HepG2 (cell line): ENCODE measurements around the gene ZBED3. TPM values are rescaled to one million over a fixed set of nuclear protein-coding genes. Genes with fewer than 3 reads are reported as not detected.
A peak's percentile ranks its signal among the peaks of the same experiment; 100 is the strongest.

ENCODE experiments used
- ATAC-seq: fragments of 200-7000 bp; cut with Tn5 transposase; 3 replicates; pipeline ENCODE4 v1.9.1; 2020; ENCODE audit warnings: mild to moderate bottlenecking, moderate library complexity
- BruUV-seq: library from RNA; stranded (reverse); fragments of 400-500 nt; replicated peaks from 2 replicates; lab custom pipeline; 2021; lab: Mats Ljungman, UMichigan
- CTCF ChIA-PET: fragments of 300-600 bp; formaldehyde crosslinking; extraction: SDS; loops from one replicate; lab custom pipeline; 2021; ENCODE audit warnings: low total read pairs, inconsistent platforms, low intra/inter-chr PET ratio; lab: Yijun Ruan, JAX
- POLR2A ChIA-PET: fragments of 350-600 bp; sonication (Branson Sonifier 250); formaldehyde crosslinking; loops from one replicate; lab custom pipeline; 2020; ENCODE audit warnings: antibody characterized with exemption, inconsistent platforms; lab: Yijun Ruan, JAX
- DNase-seq: peaks from one replicate; pipeline ENCODE4 v3.0.0-alpha.2; 2015; ENCODE audit warnings: low spot score
- FAIRE-seq: peaks from 3 replicates; lab custom pipeline; 2011; peaks lifted over from hg19 to GRCh38; lab: Jason Lieb, UNC
- H2AFZ ChIP-seq: one replicate; pipeline ENCODE4 v1.6.1; 2011; ENCODE audit warnings: low read length, inconsistent platforms
- H3K27ac ChIP-seq: fragments of 300-600 bp; 3 replicates; pipeline ENCODE4 v1.8.0; 2011; ENCODE audit warnings: mixed run types, mild to moderate bottlenecking, mixed read lengths, low read length, inconsistent platforms; ENCODE audit not compliant: insufficient read depth; ENCODE audit errors: extremely low read length
- H3K27me3 ChIP-seq, 2 experiments: fragments of 200-600 bp in 1 of 2; 2 replicates in 1 of 2; 3 replicates in 1 of 2; pipeline versions ENCODE4 v1.6.0 to v1.8.0; 2011; ENCODE audit warnings: low read length in 2 of 2, mild to moderate bottlenecking in 2 of 2, moderate library complexity in 2 of 2, inconsistent platforms in 1 of 2; ENCODE audit not compliant: insufficient read depth in 2 of 2, control insufficient read depth in 1 of 2
- H3K36me3 ChIP-seq, 2 experiments: fragments of 200-600 bp in 1 of 2; replicated peaks in 1 of 2; 2 replicates in 1 of 2; 3 replicates in 1 of 2; pipeline versions ENCODE4 v1.5.1 to v1.8.0; 2011; ENCODE audit warnings: low read length in 2 of 2, inconsistent platforms in 1 of 2; ENCODE audit not compliant: insufficient read depth in 2 of 2, control insufficient read depth in 1 of 2
- H3K4me1 ChIP-seq: 2 replicates; pipeline ENCODE4 v1.5.1; 2012; ENCODE audit warnings: low read length, inconsistent platforms; ENCODE audit not compliant: insufficient read depth
- H3K4me2 ChIP-seq: 2 replicates; pipeline ENCODE4 v1.6.0; 2011; ENCODE audit warnings: low read depth, low read length, inconsistent platforms
- H3K4me3 ChIP-seq, 3 experiments: fragments of 200-600 bp in 1 of 3; sonication (generic), shearing (Covaris generic) in 1 of 3; replicated peaks in 1 of 3; 2 replicates each; pipeline ENCODE4 v1.5.1; 2011 to 2016; ENCODE audit warnings: low read length in 3 of 3, inconsistent platforms in 2 of 3, low read depth in 2 of 3, mild to moderate bottlenecking in 2 of 3, control low read depth in 1 of 3, mixed read lengths in 1 of 3; ENCODE audit not compliant: insufficient read depth in 1 of 3
- H3K79me2 ChIP-seq: one replicate; pipeline ENCODE4 v1.6.1; 2011; ENCODE audit warnings: low read length, inconsistent platforms; ENCODE audit not compliant: insufficient read depth
- H3K9ac ChIP-seq: 2 replicates; pipeline ENCODE4 v1.6.0; 2011; ENCODE audit warnings: mild to moderate bottlenecking, low read depth, low read length, inconsistent platforms; ENCODE audit not compliant: insufficient read depth
- H3K9me3 ChIP-seq: 2 replicates; pipeline ENCODE4 v1.5.1; 2012; ENCODE audit warnings: mild to moderate bottlenecking, low read length
- H4K20me1 ChIP-seq: 2 replicates; pipeline ENCODE4 v1.6.0; 2011; ENCODE audit warnings: inconsistent platforms, mild to moderate bottlenecking, low read length, moderate library complexity; ENCODE audit not compliant: insufficient read depth
- ARNT2 ChIP-seq: sonication (generic); formaldehyde crosslinking; IDR thresholded peaks from 2 replicates; pipeline ENCODE4 v1.8.0; 2022; ENCODE audit warnings: mild to moderate bottlenecking, low read depth, missing genetic modification reagents, moderate library complexity
- BATF2 ChIP-seq: sonication (generic); formaldehyde crosslinking; IDR thresholded peaks from 2 replicates; pipeline ENCODE4 v1.8.0; 2022; ENCODE audit warnings: mild to moderate bottlenecking, missing genetic modification reagents, moderate library complexity
- FOXC1 ChIP-seq: sonication (generic); formaldehyde crosslinking; IDR thresholded peaks from 2 replicates; pipeline ENCODE4 v1.8.0; 2022; ENCODE audit warnings: mild to moderate bottlenecking, missing genetic modification reagents, borderline replicate concordance
- HOXA5 ChIP-seq: sonication (generic); formaldehyde crosslinking; IDR thresholded peaks from 2 replicates; pipeline ENCODE4 v1.4.0; 2020; ENCODE audit warnings: missing genetic modification reagents
- MAFK ChIP-seq, 2 experiments: IDR thresholded peaks in 1 of 2; conservative IDR thresholded peaks in 1 of 2; 2 replicates each; pipeline ENCODE4 v1.6.1; 2011; ENCODE audit warnings: improper control_type of control experiment in 2 of 2, low read length in 2 of 2
- ZFX ChIP-seq: sonication (generic); formaldehyde crosslinking; IDR thresholded peaks from 2 replicates; pipeline ENCODE4 v1.4.0; 2020; ENCODE audit warnings: mild to moderate bottlenecking, low read depth, missing genetic modification reagents, moderate library complexity
- WGBS: methylation state at CpG from one replicate; pipeline ENCODE4 v1.1.6; 2017; ENCODE audit warnings: low lambda C conversion rate; 5-methylcytosine and 5-hydroxymethylcytosine counted together
- in situ Hi-C: cut with HindIII; loops from 2 replicates; pipeline ENCODE4 v1.10.0; 2017; ENCODE audit warnings: low pct_unique_long_range_greater_than_20kb; ENCODE audit not compliant: extremely low pct_ligation_motif_present
- intact Hi-C: fragments of 100-400 bp; cut with micrococcal nuclease; formaldehyde crosslinking; loops from one replicate; pipeline ENCODE4 v1.10.0; 2022; ENCODE audit not compliant: unreplicated experiment
- polyA plus RNA-seq, 8 experiments: library from polyadenylated mRNA; depleted of rRNA in 3 of 8; stranded (reverse) in 7 of 8; unstranded in 1 of 8; fragments of >200 nt; fragmentation: Illumina TruSeq in 4 of 8; extraction: Trizol in 4 of 8; gene quantifications; 2 replicates each; pipeline versions ENCODE4 v1.2.1 to v1.2.3, GENCODE V29; 2011 to 2016; ENCODE audit warnings: low read depth in 4 of 8, missing spikeins in 1 of 8, mixed read lengths in 1 of 8; ENCODE audit not compliant: insufficient read depth in 1 of 8
- total RNA-seq, 5 experiments: library from RNA; depleted of rRNA; stranded (reverse); fragments of >200 nt; fragmentation: Illumina TruSeq; extraction: Trizol; gene quantifications; 2 replicates each; pipeline ENCODE4 v1.2.3, GENCODE V29; 2016; ENCODE audit warnings: low read depth in 1 of 5

ZBED3 gene
- total and polyA plus RNA-seq, 2 of the 13 experiments (the other 11 are each of a cell fraction or from before 2014, with no cell fraction given) = 2.3 to 8.1 TPM

GRCh38 chr5:77032635-77033034, 54.5 kb downstream of the ZBED3 start:
- Histone ChIP-seq H3K4me1 (peaks cover 31% of the 10 kb centered on the region), H3K79me2 (peaks cover 16% of the 10 kb centered on the region), H2AFZ (no peak overlapping the region), H3K27me3 (no peaks in the 10 kb centered on the region; a peak in 1 of 5 replicates), H3K9me3 (peaks cover 13% of the 10 kb centered on the region; the same call in 1 of the 2 replicates), H3K9ac (no peak overlapping the region), H4K20me1 (no peaks in the 10 kb centered on the region; the same call in 1 of the 2 replicates), H3K27ac (no peak overlapping the region), H3K4me2 (no peak overlapping the region), H3K4me3 (no peak overlapping the region), H3K36me3 (peaks cover 1 to 9% of the 10 kb centered on the region in 2 experiments; a peak in 3 of 5 replicates)
- ATAC-seq = no peak
- 90% methylated on average over 4 of the region's 4 CpGs for whole genome bisulfite sequencing
- no peak for DNase-seq
- in situ Hi-C loops (no loop called here), intact Hi-C loops (no loop called here)
- TF ChIP-seq ARNT2 (no peak), MAFK (conservative IDR thresholded peaks at IDR 0.05 in 1 of 2, IDR thresholded peaks at IDR 0.05 in 1 of 2; ENCODE audit: low read length in 2 of 2) (peak; percentile 33 to 47; a peak in 2 of 4 replicates)
- no TSS peak for BruUV-seq
- no peak for FAIRE-seq
- ChIA-PET CTCF (no interaction called here), POLR2A (no interaction called here)

GRCh38 chr5:77031891-77032290, 55.2 kb downstream of the ZBED3 start:
- WGBS = 95% methylated on average over 3 of the region's 3 CpGs
- no peaks in the 10 kb centered on the region; a peak in 1 of 5 replicates for H3K27me3 ChIP-seq
- no TSS peak for BruUV-seq
- intact Hi-C loops = no loop called here
- in situ Hi-C loops = no loop called here
- DNase-seq (no peak), ATAC-seq (no peak), FAIRE-seq (no peak)
- no peak overlapping the region for H3K27ac ChIP-seq
- H3K36me3 ChIP-seq = peaks cover 1 to 5% of the 10 kb centered on the region in 2 experiments; a peak in 2 of 5 replicates
- TF ChIP-seq FOXC1 (CRISPR knock-in tag) = no peak
- TF ChIP-seq HOXA5 = no peak
- no peak for TF ChIP-seq BATF2 (CRISPR knock-in tag)
- TF ChIP-seq ZFX (CRISPR knock-in tag) = no peak
- no peaks in the 10 kb centered on the region; the same call in 1 of the 2 replicates for H4K20me1 ChIP-seq
- ChIA-PET CTCF (no interaction called here), POLR2A (no interaction called here)
- H3K4me2 ChIP-seq = peak overlapping the region; percentile 75
- H3K4me3 ChIP-seq = peak overlapping the region; percentile 10 to 97 (median 88); a peak in 2 of 6 replicates
- H3K9ac ChIP-seq = no peak overlapping the region
- H3K79me2 ChIP-seq = peaks cover 16% of the 10 kb centered on the region
- no peak overlapping the region for H2AFZ ChIP-seq
- H3K9me3 ChIP-seq = peaks cover 13% of the 10 kb centered on the region; the same call in 1 of the 2 replicates
- peaks cover 31% of the 10 kb centered on the region for H3K4me1 ChIP-seq
